SHP77 (cell line): Measurements from ENCODE around the gene WWTR1.

ENCODE experiments used
- DNase-seq, 2 experiments: peaks; one replicate each; lab custom pipeline; 2025; lab: John Stamatoyannopoulos, UW

The WWTR1 gene

DNA sequence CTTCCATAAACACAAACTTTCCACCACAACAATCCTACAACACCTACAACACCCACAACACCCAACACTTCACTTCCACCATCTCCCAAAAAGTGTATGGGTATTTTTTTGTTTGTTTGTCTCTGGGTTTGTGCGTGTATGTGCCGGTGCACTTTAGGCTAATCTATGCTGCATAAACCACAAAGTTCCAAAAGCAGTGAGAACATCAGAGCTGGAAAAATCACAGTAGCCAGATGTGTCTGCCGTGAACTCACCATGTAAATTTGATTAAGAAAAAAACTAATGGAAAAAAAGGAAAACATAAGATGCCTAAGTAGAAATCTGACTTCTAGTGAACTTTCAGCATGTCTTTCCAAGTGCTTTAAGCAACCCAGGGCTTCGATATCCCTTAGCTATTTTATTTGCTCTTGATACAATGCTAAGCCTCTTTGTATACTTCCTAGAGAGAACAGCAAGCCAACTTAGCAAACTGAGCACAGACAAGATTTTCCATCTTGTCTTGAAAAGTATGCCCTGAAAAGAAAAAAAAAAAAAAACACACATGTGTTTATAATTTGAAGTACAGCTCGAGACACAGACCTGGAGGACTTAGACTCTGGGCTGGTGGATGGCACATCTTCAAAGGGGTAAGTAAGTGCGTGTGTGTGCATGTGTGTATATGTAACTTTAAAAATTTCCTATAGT, 91.4 kb downstream of the WWTR1 start:
- DNase-seq, result no peak

- DNase-seq, result no peak
Measured at GRCh38 chr3:149564079-149564478, 93.7 kb downstream of the WWTR1 start.

DNA sequence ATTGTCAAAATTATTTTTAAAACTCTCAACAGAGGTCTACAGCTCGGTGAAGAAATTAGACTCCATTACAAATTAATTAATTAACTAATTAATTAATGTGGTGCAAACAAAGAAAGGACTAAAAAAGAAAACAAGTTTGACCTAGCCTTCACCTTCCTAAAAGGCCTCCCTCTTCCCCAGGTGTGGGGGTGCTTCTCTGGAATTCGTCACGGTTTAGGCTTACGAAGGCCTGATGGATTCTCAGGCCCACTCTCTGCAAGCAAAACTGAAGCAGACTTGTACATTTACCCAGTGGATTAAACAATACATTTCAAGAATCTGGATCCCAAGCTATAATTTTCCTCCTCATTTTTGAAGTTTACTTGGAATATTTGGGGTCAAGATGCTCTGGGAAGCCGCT, 94.7 kb downstream of the WWTR1 start:
- DNase-seq, result no peak

DNA sequence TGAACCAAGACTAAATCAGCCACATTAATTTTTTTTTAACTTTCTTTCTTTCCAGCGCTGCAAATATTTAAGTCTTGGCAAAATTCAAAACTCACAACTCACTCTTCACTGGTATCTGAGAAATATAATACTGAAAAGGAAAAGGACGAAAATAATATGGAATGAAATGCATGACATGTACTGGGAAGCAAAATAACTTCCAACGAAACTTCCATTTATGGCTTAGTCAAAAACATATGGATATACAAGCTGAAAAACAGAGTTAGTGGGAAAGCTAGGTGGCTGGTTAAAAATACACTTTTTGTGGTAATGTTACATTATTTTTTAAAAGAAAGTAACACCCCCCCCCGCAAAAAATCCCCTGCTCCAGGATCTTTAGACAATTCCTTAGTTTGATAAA, 97.2 kb downstream of the WWTR1 start:
- no peak for DNase-seq

- DNase-seq, result no peak
Measured at GRCh38 chr3:149560001-149560400, 97.8 kb downstream of the WWTR1 start.

GRCh38 chr3:149559525-149559924, 98.3 kb downstream of the WWTR1 start:
- DNase-seq, result no peak

DNA sequence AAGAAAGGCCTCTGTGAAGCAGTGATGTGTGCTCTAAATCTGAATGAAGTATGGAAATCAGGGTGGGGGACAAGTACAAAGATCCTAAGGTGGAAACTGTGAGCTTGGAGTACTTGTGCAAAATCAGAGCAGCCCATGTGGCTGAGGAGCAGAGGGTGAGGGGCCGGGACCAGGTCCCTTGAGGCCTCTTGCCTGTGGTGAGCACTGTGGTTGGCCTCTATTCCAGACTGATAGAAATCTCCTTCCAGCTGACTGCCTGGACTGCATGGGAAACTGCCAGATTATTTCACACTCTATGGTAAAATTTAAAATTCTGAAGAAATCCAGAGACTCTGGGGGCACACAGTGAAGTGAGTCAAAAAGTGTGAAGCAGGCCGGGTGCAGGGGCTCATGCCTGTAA, 101.9 kb downstream of the WWTR1 start:
- DNase-seq, result no peak

DNA sequence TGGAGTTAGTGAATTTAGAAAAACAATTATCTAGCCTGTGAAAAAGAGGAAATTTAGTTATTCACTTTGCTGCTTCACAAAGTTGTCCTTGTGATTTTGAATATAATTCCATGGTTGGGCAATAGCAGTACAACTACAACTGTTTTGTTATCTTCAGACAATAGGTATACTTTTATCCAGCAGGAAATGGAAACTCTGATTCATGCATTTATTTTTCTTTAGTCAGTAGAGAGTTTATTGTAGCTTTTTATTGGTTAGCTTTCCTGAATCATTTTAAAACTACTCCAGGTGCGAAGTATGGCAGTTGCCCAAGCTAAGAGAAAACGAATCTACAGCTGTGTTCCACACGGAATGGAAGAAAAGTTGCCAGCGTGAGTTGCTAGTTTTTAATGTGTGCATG, 103.0 kb downstream of the WWTR1 start:
- no peak for DNase-seq

- DNase-seq, result no peak
Measured at GRCh38 chr3:149553781-149554451, 103.9 kb downstream of the WWTR1 start.

- DNase-seq, result no peak
Measured at GRCh38 chr3:149552700-149553099, 105.1 kb downstream of the WWTR1 start.

DNA sequence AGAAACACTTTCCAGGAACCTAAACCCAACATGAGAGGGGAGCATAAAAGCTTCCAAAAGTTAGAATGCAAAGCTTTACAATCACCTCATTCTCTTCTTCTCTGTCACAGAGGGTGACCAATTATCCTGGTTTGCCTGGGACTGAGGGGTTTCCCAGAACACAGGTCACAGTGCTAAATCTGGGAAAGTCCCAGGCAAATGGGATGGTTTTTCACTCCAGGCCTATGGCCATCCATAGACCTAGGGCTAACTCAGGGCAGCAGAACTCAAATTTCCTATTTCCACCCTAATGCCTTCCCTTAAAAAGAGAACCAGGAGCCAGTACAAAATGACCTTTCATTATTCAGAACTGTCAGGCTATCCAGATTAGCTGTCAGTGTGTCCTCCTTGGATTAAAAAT, 106.3 kb downstream of the WWTR1 start:
- no peak for DNase-seq

GRCh38 chr3:149548669-149549065, 109.2 kb downstream of the WWTR1 start:
- DNase-seq, result no peak

- DNase-seq, result peak in 1 of 2 experiments; percentile 43
Measured at GRCh38 chr3:149547954-149548668, 109.7 kb downstream of the WWTR1 start.

DNA sequence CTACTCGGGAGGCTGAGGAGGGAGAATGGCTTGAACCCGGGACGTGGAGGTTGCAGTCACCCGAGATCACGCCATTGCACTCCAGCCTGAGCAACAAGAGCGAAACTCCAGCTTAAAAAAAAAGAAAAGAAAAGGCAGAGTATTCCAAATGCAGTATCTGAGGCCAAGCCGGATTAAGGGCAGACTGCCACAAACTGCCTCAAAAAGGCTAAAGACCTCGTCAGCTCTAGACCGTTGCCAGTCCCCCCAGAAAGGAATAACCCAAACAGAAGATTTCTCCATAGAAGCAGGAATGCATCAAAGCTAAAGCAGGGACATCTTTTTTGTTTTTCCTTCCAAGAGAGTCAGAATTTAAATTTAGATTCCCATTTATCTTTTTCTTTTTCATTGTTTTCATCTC, 110.4 kb downstream of the WWTR1 start:
- DNase-seq, result no peak

DNA sequence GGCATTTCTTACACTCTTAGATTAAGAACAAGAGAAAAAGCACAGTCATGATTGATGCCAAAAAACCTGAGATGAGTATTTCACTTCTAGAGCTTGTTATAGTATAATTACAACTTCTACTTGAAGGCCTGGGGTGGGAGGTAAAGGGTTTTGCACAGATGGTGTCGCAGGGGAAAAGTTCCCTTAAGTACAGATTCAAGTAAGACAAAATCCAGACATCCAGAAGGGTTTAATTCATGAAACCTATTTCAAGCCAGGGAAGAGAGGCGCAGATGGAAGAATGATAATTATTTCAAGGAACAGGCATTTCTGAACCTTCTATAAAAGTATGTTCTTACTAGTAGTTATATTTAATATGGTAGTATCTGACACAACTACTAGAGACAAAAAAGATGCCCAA, 112.8 kb downstream of the WWTR1 start:
- DNase-seq, result no peak

DNA sequence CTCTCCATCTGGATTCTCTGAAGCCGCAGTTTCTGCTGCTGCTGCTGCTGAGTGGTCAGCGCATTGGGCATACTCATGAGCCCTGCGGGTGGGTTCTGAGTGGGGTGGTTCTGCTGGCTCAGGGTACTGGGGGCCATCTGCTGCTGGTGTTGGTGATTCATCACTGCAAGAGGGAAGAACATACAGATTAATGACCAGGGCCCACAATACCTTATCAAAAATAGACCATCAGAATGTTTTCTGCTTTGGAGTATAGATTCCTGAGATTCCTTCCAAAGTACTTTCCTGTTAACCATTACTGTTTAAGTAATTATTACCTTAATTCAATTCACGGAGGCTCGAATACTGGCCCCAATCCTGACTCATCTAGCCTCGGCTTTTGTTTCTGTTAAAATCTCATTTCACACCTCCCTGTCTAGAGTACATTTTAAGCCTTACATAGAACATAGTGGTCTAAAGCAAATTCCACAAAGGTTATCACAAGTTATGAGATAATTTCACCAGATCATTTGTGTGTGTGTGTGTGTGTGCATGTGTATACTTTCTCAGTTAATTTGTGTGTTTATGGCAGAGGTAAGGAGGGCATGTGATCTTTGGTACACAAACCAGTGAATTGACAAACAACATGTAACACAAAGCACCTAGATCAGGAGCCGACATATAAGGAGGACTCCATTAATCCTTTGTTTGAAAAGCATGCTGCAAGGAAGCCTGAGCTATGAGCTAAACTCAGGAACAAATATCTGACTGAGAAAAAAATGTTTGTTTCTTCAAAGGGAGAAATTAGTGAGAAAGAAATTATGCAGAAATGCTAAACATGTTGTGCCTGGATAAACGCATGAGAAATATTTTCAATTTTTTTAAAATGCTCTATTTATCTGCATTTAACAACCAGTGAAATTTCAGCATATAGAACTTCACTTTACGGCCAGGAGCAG, 115.2 kb downstream of the WWTR1 start:
- DNase-seq, result no peak

DNA sequence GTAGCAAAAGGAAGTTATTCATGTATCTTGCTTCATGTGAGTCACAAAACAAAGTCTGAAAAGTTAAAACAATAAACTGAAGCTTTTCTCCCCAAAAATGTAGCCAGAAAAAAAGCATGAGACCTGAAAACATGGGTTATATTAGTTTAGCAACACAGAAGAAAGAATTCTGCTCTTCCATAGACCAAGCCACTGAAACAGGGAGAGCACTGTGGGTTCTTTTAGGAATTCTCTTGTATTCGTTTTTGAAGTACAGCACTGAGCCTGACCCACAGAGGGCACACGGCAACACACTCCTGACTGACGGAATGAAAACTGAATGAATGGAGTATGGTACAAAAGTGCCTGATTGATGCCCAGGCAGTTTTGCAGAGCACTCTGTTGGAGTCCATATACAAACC, 116.7 kb downstream of the WWTR1 start:
- DNase-seq, result no peak

DNA sequence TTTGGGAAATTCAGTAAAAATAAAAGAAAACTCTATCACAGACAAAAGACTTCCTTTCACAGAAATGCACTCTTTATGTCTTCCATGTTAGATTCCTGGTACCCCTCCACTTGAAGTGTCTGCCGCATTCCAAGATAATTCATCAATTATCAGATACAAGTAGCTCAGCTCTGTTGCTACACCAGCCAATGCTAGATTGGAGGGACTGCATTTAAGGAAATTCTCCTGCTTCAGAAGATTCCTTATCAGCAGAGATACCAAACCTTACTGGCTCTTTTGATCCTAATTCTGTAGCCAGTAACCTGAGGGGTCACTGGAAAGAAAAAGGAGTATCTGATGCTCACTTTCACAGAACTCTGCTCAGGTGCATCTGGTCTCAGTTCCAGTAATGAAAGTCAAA, 119.5 kb downstream of the WWTR1 start:
- no peak for DNase-seq

DNA sequence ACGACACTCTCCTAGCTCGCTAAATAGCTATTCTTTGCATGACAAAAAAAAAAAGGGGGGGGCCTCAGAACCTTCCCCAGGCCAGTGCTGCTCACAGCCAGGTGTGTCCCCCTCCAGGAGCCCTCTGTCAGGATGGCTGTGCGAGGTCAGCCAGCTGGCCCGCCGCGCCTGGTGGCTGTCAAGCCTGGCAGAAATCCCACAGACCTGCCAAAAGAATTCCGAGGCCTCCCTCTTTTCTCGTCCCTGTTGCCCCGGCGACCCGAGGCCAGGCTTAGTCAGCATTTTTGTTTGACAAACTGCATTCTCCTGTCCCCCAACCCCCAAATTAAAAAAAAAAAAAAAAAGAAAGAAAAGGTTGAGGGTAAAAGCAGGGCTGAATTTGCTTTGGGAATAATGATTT, 121.4 kb downstream of the WWTR1 start:
- peak; percentile 75 to 84 for DNase-seq

DNA sequence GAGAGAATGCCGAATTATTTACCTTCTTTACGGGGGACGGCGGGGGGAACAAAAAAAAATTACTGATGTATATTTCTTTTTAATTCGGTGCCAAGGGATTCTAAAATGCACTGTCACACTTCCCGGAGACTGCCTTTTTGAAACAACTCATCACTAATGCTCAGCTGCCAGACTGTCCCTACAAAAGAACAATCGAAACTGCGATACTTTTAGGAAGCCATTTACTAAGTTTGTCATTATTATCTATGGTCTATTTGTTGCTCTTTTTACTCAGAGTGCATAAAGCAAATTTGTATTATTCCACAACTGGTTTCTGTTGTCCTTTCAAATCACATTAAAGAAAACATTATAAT, 122.5 kb downstream of the WWTR1 start:
- DNase-seq, result peak; percentile 19 to 48

DNA sequence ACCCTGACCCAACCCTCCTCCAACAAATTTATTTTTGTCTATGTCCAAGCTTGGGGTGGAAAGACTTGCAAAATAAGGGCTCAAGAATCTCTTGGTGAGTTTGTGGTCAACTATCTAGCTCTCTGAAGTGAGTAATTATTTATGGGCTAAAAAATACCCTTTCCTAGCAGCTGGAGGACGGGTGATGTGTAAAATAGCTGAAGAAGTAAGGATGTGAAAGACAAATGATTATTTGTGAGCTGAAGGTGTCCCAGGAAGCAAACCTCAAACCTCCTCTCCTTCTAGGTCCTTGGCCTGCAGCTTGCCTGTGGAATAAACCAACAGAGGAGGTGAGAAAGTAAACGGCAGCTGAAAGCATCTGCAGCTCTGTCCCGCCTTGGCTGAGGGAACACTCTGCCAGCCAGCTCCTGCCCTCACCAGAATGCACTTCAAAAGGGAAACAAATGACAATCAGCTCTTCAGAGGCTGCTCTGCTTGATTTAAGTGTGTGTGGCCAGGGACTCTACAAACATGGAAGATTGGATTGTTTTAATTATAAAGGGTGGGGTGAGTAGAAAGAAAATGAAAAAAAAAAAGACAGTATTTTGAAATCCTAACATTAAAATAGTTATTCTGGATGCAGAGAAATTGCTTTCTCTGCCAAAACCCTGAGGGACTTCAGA, 123.0 kb downstream of the WWTR1 start:
- DNase-seq, result peak; percentile 95 to 96

DNA sequence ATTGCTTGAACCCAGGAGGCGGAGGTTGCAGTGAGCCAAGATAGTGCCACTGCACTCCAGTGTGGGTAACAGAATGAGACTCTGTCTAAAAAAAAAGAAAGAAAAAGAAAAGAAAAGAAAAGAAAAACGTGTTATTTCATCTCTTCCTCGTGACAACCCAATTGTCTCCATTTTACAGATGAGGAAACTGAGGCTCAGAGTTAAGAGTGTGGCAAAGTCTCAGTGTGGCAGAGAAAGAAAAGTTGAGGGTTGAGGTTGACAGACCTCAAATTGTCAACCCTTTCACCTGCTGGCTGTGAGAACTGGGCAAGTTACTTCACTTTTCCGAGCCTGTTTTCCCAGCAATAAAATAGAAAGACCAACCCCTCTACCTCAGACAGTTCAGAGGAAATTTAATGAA, 123.7 kb downstream of the WWTR1 start:
- no peak for DNase-seq
